GM12878 (cell line): ENCODE data around the gene ITGA11. TPM values are rescaled to one million over a fixed set of nuclear protein-coding genes. Genes with fewer than 3 reads are reported as not detected.

Experiments
- ATAC-seq: fragments of 200-7000 bp; cut with Tn5 transposase; 3 replicates; pipeline ENCODE4 v1.9.1; 2020; ENCODE audit warnings: mild to moderate bottlenecking, moderate library complexity
- BruUV-seq: library from RNA; stranded (reverse); fragments of 400-500 nt; replicated peaks from 2 replicates; lab custom pipeline; 2021; lab: Mats Ljungman, UMichigan
- CTCF ChIA-PET: fragments of 300-600 bp; sonication (Branson Sonifier 250); formaldehyde crosslinking; extraction: SDS; loops from one replicate; lab custom pipeline; 2021; ENCODE audit warnings: inconsistent platforms; lab: Yijun Ruan, JAX
- POLR2A ChIA-PET: fragments of 350-600 bp; formaldehyde crosslinking; extraction: SDS; loops from one replicate; lab custom pipeline; 2021; ENCODE audit warnings: inconsistent platforms; lab: Charles Lee
- RAD21 ChIA-PET: fragments of 300-600 bp; sonication (Branson Sonifier 250); formaldehyde crosslinking; loops from one replicate; lab custom pipeline; 2023; ENCODE audit warnings: antibody characterized with exemption; ENCODE audit not compliant: unreplicated experiment; lab: Charles Lee
- SMC1A ChIA-PET: fragments of 300-600 bp; sonication (Branson Sonifier 250); formaldehyde crosslinking; loops from one replicate; lab custom pipeline; 2023; ENCODE audit not compliant: unreplicated experiment, uncharacterized antibody; lab: Charles Lee
- DNase-seq: peaks from one replicate; pipeline ENCODE4 v3.0.0-alpha.2; 2011; ENCODE audit warnings: low read depth, low spot score
- FAIRE-seq: peaks from 3 replicates; lab custom pipeline; 2011; peaks lifted over from hg19 to GRCh38; lab: Jason Lieb, UNC
- H2AFZ ChIP-seq: 2 replicates; pipeline ENCODE4 v1.6.0; 2011; ENCODE audit warnings: low read depth, low read length, control low read depth; ENCODE audit not compliant: control insufficient read depth
- H3K27ac ChIP-seq: 2 replicates; pipeline ENCODE4 v1.5.1; 2011; ENCODE audit warnings: control low read depth; ENCODE audit not compliant: control insufficient read depth, insufficient read depth
- H3K27me3 ChIP-seq, 2 experiments: replicated peaks in 1 of 2; 2 replicates each; pipeline versions ENCODE4 v1.6.0 to v1.6.1; 2011; ENCODE audit warnings: low read length in 1 of 2; ENCODE audit not compliant: control insufficient read depth in 2 of 2, insufficient read depth in 2 of 2
- H3K36me3 ChIP-seq, 2 experiments: 2 replicates each; pipeline ENCODE4 v1.5.1; 2011; ENCODE audit warnings: low read length in 1 of 2; ENCODE audit not compliant: control insufficient read depth in 2 of 2, insufficient read depth in 2 of 2
- H3K4me1 ChIP-seq: 2 replicates; pipeline ENCODE4 v1.6.1; 2011; ENCODE audit warnings: mild to moderate bottlenecking, low read length, moderate library complexity, mixed read lengths; ENCODE audit not compliant: control insufficient read depth, insufficient read depth
- H3K4me2 ChIP-seq: 2 replicates; pipeline ENCODE4 v1.6.0; 2011; ENCODE audit warnings: control low read depth; ENCODE audit not compliant: control insufficient read depth, insufficient read depth
- H3K4me3 ChIP-seq: fragments of 200-600 bp; sonication (generic); 2 replicates; pipeline ENCODE4 v1.5.1; 2016
- H3K79me2 ChIP-seq: 2 replicates; pipeline ENCODE4 v1.6.0; 2011; ENCODE audit warnings: low read length; ENCODE audit not compliant: control insufficient read depth, insufficient read depth
- H3K9ac ChIP-seq: 2 replicates; pipeline ENCODE4 v1.8.0; 2011; ENCODE audit warnings: low read length, control low read depth, mixed read lengths; ENCODE audit not compliant: control insufficient read depth, insufficient read depth
- H3K9me3 ChIP-seq: replicated peaks from 3 replicates; pipeline ENCODE4 v1.5.1; 2011; ENCODE audit warnings: mild to moderate bottlenecking, low read length; ENCODE audit not compliant: control insufficient read depth, insufficient read depth
- H4K20me1 ChIP-seq: 2 replicates; pipeline ENCODE4 v1.6.0; 2011; ENCODE audit not compliant: control insufficient read depth, insufficient read depth
- ESRRA ChIP-seq: IDR thresholded peaks from 2 replicates; pipeline ENCODE4 v1.6.1; 2012; ENCODE audit warnings: mild to moderate bottlenecking, low read length, improper control_type of control experiment
- JUND ChIP-seq: IDR thresholded peaks from 2 replicates; pipeline ENCODE4 v1.6.1; 2012; ENCODE audit warnings: low read depth, mild to moderate bottlenecking, low read length, improper control_type of control experiment, moderate library complexity
- RBBP5 ChIP-seq: fragments of 200-600 bp; sonication (generic); conservative IDR thresholded peaks from 2 replicates; pipeline ENCODE4 v1.6.1; 2016
- TARDBP ChIP-seq: IDR thresholded peaks from 2 replicates; pipeline ENCODE4 v1.6.1; 2016; ENCODE audit warnings: borderline replicate concordance
- WGBS: methylation state at CpG from one replicate; pipeline ENCODE4 v1.1.6; 2016; ENCODE audit warnings: low lambda C conversion rate; ENCODE audit not compliant: insufficient replicate concordance, insufficient coverage; ENCODE audit errors: missing lambda C conversion rate; 5-methylcytosine and 5-hydroxymethylcytosine counted together
- in situ Hi-C: fragments of 300-500 bp; cut with MboI; formaldehyde crosslinking; loops from 9 replicates; pipeline ENCODE4 v1.14.3; 2018; ENCODE audit warnings: mixed read lengths
- intact Hi-C: fragments of 100-400 bp; cut with micrococcal nuclease; formaldehyde crosslinking; loops from one replicate; pipeline ENCODE4 v1.14.2; 2022; ENCODE audit not compliant: unreplicated experiment
- polyA plus RNA-seq, 11 experiments: library from polyadenylated mRNA; depleted of rRNA in 4 of 11; unstranded in 6 of 11; stranded (reverse) in 5 of 11; fragments of >200 nt; fragmentation: Nextera tagmentation in 4 of 11; fragmentation: Illumina TruSeq in 1 of 11; extraction: Ambion mirVana in 4 of 11; extraction: Trizol in 1 of 11; gene quantifications; 1 replicate in 1 of 11; 2 replicates in 10 of 11; pipeline versions ENCODE4 v1.2.1 to v1.2.3, GENCODE V29; 2011 to 2016; ENCODE audit warnings: inconsistent platforms in 2 of 11, missing spikeins in 2 of 11, low read depth in 1 of 11
- total RNA-seq, 4 experiments: library from RNA; depleted of rRNA in 3 of 4; stranded (reverse); fragments of >200 nt in 3 of 4; fragmentation: Illumina TruSeq in 1 of 4; extraction: Trizol in 1 of 4; gene quantifications; 2 replicates each; pipeline versions ENCODE4 v1.2.1 to v1.2.3, GENCODE V29; 2013 to 2021
- TF ChIP-seq, protein P1 (sequence below): fragments of 450-650 bp; IDR thresholded peaks from 2 replicates; pipeline ENCODE4 v1.6.1; 2018; ENCODE audit warnings: mild to moderate bottlenecking, low read depth, moderate library complexity; ENCODE audit not compliant: partially characterized antibody
- TF ChIP-seq, protein P2 (sequence below): fragments of 450-650 bp; IDR thresholded peaks from 2 replicates; pipeline ENCODE4 v1.6.1; 2018; ENCODE audit warnings: borderline replicate concordance, mild to moderate bottlenecking; ENCODE audit not compliant: partially characterized antibody
- TF ChIP-seq, protein P3 (sequence below): fragments of 450-650 bp; IDR thresholded peaks from 2 replicates; pipeline ENCODE4 v1.6.1; 2017; ENCODE audit warnings: antibody characterized with exemption, mild to moderate bottlenecking, moderate library complexity
- TF ChIP-seq, protein P4 (sequence below): fragments of 450-650 bp; IDR thresholded peaks from 2 replicates; pipeline ENCODE4 v1.6.1; 2017; ENCODE audit warnings: mild to moderate bottlenecking, moderate library complexity

Gene ITGA11
- total and polyA plus RNA-seq, 10 of the 15 experiments (the other 5 are each of a cell fraction or from before 2014, with no cell fraction given), result under 0.01 to 0.36 (median 0.13) TPM; not detected in 1

DNA sequence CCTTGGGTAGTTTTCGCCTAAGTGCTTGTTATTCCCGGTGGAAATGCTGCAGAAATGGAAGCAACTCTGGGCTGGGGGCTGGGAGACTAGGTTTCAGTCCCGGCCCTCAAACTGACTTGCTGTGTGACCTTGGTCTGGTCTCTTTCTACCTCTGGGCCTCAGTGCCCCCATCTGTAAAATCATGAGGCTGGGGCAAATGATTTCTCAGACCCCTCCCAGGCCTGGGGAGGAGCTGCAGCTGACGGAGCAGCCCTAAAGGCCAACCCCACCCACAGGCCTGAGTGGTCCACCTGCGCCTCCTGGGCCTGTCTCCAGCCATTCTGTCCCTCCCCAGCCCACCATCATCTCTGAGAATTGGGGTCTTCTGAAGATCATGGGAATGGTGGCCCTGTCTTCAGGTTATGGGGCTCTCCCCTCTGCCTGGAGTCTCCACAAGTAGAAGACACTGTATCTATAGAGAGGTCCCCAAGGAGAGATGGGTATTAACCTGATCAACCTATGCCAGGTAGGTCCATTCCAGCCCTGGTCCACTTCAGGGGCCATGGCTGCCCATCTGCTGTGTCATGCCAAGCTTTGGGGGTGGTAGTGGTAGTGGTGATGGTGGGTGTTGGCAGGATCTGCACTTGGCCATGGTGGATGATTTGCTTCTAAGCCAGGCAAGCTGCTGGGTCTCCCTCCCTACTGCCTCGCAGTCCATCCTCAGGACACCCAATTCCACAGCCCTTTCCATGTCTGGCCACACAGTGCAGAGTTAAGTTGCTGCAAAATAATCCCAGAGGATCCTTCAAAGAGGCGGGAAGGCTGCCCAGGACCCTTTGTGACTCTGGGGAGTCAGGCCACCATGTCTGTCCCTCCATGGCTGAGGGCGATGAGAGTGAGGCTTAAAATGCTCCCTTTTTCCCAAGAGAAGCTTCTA, 46.0 kb downstream of the ITGA11 start:
- Histone ChIP-seq H3K4me2 (no peak overlapping the region), H3K4me3 (no peak overlapping the region), H2AFZ (no peak overlapping the region), H3K79me2 (no peaks in the 10 kb centered on the region), H3K36me3 (no peaks in the 10 kb centered on the region), H3K9me3 (no peaks in the 10 kb centered on the region; the same call in 2 of the 3 replicates), H3K27ac (no peak overlapping the region), H3K27me3 (no peaks in the 10 kb centered on the region; a peak in 1 of 4 replicates), H3K9ac (no peak overlapping the region), H4K20me1 (no peaks in the 10 kb centered on the region), H3K4me1 (peaks cover 7% of the 10 kb centered on the region; the same call in 1 of the 2 replicates)
- intact Hi-C loops, result loop anchor here (10.0 kb wide), 1 partner anchor 149 kb away; no protein-coding TSS in a partner anchor
- ChIA-PET RAD21 (no interaction called here), SMC1A (no interaction called here), POLR2A (no interaction called here), CTCF (no interaction called here)
- in situ Hi-C loops, result loop anchor here (5.0 kb wide), 1 partner anchor 134 kb away; no protein-coding TSS in a partner anchor
- DNase-seq (no peak), FAIRE-seq (no peak), ATAC-seq (no peak)
- no peak for TF ChIP-seq TARDBP
- TF ChIP-seq, protein P1, sequence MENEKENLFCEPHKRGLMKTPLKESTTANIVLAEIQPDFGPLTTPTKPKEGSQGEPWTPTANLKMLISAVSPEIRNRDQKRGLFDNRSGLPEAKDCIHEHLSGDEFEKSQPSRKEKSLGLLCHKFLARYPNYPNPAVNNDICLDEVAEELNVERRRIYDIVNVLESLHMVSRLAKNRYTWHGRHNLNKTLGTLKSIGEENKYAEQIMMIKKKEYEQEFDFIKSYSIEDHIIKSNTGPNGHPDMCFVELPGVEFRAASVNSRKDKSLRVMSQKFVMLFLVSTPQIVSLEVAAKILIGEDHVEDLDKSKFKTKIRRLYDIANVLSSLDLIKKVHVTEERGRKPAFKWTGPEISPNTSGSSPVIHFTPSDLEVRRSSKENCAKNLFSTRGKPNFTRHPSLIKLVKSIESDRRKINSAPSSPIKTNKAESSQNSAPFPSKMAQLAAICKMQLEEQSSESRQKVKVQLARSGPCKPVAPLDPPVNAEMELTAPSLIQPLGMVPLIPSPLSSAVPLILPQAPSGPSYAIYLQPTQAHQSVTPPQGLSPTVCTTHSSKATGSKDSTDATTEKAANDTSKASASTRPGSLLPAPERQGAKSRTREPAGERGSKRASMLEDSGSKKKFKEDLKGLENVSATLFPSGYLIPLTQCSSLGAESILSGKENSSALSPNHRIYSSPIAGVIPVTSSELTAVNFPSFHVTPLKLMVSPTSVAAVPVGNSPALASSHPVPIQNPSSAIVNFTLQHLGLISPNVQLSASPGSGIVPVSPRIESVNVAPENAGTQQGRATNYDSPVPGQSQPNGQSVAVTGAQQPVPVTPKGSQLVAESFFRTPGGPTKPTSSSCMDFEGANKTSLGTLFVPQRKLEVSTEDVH, result no peak
- TF ChIP-seq, protein P2, sequence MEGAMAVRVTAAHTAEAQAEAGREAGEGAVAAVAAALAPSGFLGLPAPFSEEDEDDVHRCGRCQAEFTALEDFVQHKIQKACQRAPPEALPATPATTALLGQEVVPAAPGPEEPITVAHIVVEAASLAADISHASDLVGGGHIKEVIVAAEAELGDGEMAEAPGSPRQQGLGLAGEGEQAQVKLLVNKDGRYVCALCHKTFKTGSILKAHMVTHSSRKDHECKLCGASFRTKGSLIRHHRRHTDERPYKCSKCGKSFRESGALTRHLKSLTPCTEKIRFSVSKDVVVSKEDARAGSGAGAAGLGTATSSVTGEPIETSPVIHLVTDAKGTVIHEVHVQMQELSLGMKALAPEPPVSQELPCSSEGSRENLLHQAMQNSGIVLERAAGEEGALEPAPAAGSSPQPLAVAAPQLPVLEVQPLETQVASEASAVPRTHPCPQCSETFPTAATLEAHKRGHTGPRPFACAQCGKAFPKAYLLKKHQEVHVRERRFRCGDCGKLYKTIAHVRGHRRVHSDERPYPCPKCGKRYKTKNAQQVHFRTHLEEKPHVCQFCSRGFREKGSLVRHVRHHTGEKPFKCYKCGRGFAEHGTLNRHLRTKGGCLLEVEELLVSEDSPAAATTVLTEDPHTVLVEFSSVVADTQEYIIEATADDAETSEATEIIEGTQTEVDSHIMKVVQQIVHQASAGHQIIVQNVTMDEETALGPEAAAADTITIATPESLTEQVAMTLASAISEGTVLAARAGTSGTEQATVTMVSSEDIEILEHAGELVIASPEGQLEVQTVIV, result no peak
- TF ChIP-seq JUND, result no peak
- TF ChIP-seq ESRRA, result no peak
- TF ChIP-seq, protein P3, sequence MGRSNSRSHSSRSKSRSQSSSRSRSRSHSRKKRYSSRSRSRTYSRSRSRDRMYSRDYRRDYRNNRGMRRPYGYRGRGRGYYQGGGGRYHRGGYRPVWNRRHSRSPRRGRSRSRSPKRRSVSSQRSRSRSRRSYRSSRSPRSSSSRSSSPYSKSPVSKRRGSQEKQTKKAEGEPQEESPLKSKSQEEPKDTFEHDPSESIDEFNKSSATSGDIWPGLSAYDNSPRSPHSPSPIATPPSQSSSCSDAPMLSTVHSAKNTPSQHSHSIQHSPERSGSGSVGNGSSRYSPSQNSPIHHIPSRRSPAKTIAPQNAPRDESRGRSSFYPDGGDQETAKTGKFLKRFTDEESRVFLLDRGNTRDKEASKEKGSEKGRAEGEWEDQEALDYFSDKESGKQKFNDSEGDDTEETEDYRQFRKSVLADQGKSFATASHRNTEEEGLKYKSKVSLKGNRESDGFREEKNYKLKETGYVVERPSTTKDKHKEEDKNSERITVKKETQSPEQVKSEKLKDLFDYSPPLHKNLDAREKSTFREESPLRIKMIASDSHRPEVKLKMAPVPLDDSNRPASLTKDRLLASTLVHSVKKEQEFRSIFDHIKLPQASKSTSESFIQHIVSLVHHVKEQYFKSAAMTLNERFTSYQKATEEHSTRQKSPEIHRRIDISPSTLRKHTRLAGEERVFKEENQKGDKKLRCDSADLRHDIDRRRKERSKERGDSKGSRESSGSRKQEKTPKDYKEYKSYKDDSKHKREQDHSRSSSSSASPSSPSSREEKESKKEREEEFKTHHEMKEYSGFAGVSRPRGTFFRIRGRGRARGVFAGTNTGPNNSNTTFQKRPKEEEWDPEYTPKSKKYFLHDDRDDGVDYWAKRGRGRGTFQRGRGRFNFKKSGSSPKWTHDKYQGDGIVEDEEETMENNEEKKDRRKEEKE, result no peak
- TF ChIP-seq, protein P4, sequence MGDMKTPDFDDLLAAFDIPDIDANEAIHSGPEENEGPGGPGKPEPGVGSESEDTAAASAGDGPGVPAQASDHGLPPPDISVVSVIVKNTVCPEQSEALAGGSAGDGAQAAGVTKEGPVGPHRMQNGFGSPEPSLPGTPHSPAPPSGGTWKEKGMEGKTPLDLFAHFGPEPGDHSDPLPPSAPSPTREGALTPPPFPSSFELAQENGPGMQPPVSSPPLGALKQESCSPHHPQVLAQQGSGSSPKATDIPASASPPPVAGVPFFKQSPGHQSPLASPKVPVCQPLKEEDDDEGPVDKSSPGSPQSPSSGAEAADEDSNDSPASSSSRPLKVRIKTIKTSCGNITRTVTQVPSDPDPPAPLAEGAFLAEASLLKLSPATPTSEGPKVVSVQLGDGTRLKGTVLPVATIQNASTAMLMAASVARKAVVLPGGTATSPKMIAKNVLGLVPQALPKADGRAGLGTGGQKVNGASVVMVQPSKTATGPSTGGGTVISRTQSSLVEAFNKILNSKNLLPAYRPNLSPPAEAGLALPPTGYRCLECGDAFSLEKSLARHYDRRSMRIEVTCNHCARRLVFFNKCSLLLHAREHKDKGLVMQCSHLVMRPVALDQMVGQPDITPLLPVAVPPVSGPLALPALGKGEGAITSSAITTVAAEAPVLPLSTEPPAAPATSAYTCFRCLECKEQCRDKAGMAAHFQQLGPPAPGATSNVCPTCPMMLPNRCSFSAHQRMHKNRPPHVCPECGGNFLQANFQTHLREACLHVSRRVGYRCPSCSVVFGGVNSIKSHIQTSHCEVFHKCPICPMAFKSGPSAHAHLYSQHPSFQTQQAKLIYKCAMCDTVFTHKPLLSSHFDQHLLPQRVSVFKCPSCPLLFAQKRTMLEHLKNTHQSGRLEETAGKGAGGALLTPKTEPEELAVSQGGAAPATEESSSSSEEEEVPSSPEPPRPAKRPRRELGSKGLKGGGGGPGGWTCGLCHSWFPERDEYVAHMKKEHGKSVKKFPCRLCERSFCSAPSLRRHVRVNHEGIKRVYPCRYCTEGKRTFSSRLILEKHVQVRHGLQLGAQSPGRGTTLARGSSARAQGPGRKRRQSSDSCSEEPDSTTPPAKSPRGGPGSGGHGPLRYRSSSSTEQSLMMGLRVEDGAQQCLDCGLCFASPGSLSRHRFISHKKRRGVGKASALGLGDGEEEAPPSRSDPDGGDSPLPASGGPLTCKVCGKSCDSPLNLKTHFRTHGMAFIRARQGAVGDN, result no peak
- TF ChIP-seq RBBP5, result no peak
- 12% methylated on average over 8 of the region's 8 CpGs for WGBS
- no TSS peak for BruUV-seq
